SU-DHL-6 (cell line): ENCODE data around the gene HSPA4.

Experiments used
- H2AFZ ChIP-seq: fragments of 200-600 bp; sonication (generic); 2 replicates; pipeline ENCODE4 v1.6.1; 2014; ENCODE audit warnings: low read depth, mild to moderate bottlenecking, moderate library complexity, mixed read lengths, antibody characterized with exemption, low read length; ENCODE audit not compliant: severe bottlenecking
- H3F3A ChIP-seq: fragments of 200-600 bp; shearing (Covaris generic); 2 replicates; pipeline ENCODE4 v1.6.0; 2016; ENCODE audit warnings: antibody characterized with exemption, mild to moderate bottlenecking; ENCODE audit not compliant: insufficient read depth
- H3K27ac ChIP-seq: fragments of 200-600 bp; sonication (generic); 2 replicates; pipeline ENCODE4 v1.5.1; 2016; ENCODE audit warnings: low read depth, mild to moderate bottlenecking, low read length, moderate library complexity, mixed read lengths
- H3K27me3 ChIP-seq: fragments of 200-600 bp; sonication (generic), shearing (Covaris generic); 2 replicates; pipeline ENCODE4 v1.6.0; 2014; ENCODE audit warnings: mild to moderate bottlenecking, low read length
- H3K36me3 ChIP-seq: fragments of 200-600 bp; sonication (generic); 2 replicates; pipeline ENCODE4 v1.6.1; 2014; ENCODE audit warnings: mild to moderate bottlenecking, low read length, mixed read lengths
- H3K4me2 ChIP-seq: fragments of 300-600, 200-600 bp; shearing (Covaris generic), sonication (generic); 2 replicates; pipeline ENCODE4 v1.6.0; 2014; ENCODE audit warnings: low read length, low read depth, mild to moderate bottlenecking; ENCODE audit not compliant: poor library complexity, severe bottlenecking
- H3K4me3 ChIP-seq: fragments of 200-600 bp; sonication (generic); 2 replicates; pipeline ENCODE4 v1.5.1; 2014; ENCODE audit warnings: antibody characterized with exemption, low read length, mild to moderate bottlenecking, mixed read lengths; ENCODE audit not compliant: insufficient read depth, poor library complexity, severe bottlenecking
- H3K79me2 ChIP-seq: fragments of 200-600 bp; sonication (generic); 2 replicates; pipeline ENCODE4 v1.6.1; 2014; ENCODE audit warnings: mild to moderate bottlenecking, low read length, moderate library complexity; ENCODE audit not compliant: insufficient read depth
- H3K9ac ChIP-seq: fragments of 200-600 bp; sonication (generic); 2 replicates; pipeline ENCODE4 v1.7.0; 2014; ENCODE audit warnings: mild to moderate bottlenecking, low read length
- H3K9me2 ChIP-seq: fragments of 200-600 bp; sonication (generic); replicated peaks from 2 replicates; pipeline ENCODE4 v1.6.1; 2014; ENCODE audit warnings: low read length; ENCODE audit not compliant: insufficient read depth
- H3K9me3 ChIP-seq: fragments of 200-600 bp; sonication (generic); 2 replicates; pipeline ENCODE4 v1.6.1; 2014; ENCODE audit warnings: low read length, mixed read lengths; ENCODE audit not compliant: insufficient read depth
- H4K20me1 ChIP-seq: fragments of 200-600 bp; sonication (generic); 2 replicates; pipeline ENCODE4 v1.6.1; 2014; ENCODE audit warnings: low read depth, mild to moderate bottlenecking, antibody characterized with exemption, low read length, moderate library complexity, mixed read lengths
- CTCF ChIP-seq: fragments of 200-600 bp; sonication (generic); IDR thresholded peaks from one replicate; pipeline ENCODE4 v1.5.1; 2017; ENCODE audit warnings: antibody characterized with exemption, mild to moderate bottlenecking, low read length, moderate library complexity; ENCODE audit not compliant: insufficient read depth, poor library complexity, severe bottlenecking
- EZH2phosphoT487 ChIP-seq: fragments of 200-600 bp; sonication (generic), shearing (Covaris generic); conservative IDR thresholded peaks from 2 replicates; pipeline ENCODE4 v1.6.1; 2018; ENCODE audit warnings: mild to moderate bottlenecking, antibody characterized with exemption, low read length, moderate library complexity, mixed read lengths

Gene HSPA4

GRCh38 chr5:133062276-133062675 is 10.5 kb downstream of the HSPA4 start:
- peaks cover 92% of the 10 kb centered on the region for H3K79me2 ChIP-seq
- H4K20me1 ChIP-seq = peaks cover 18% of the 10 kb centered on the region; the same call in 1 of the 2 replicates
- no peak overlapping the region for H3K9ac ChIP-seq
- H3K4me3 ChIP-seq = no peak overlapping the region
- no peaks in the 10 kb centered on the region for H3F3A ChIP-seq
- H3K9me2 ChIP-seq = no peaks in the 10 kb centered on the region
- H3K27me3 ChIP-seq = no peaks in the 10 kb centered on the region
- H3K9me3 ChIP-seq = no peaks in the 10 kb centered on the region
- no peak overlapping the region for H2AFZ ChIP-seq
- TF ChIP-seq CTCF = no peak
- TF ChIP-seq EZH2phosphoT487 = no peak
- peaks cover 10% of the 10 kb centered on the region for H3K36me3 ChIP-seq
- H3K4me2 ChIP-seq = no peak overlapping the region
- H3K27ac ChIP-seq = no peak overlapping the region

- Histone ChIP-seq H3K79me2 (peaks cover 81% of the 10 kb centered on the region), H3K9me2 (no peaks in the 10 kb centered on the region), H3K27ac (no peak overlapping the region), H3F3A (no peaks in the 10 kb centered on the region), H3K9ac (no peak overlapping the region), H3K4me2 (no peak overlapping the region), H3K36me3 (peaks cover 21% of the 10 kb centered on the region), H3K9me3 (no peaks in the 10 kb centered on the region), H3K4me3 (no peak overlapping the region), H2AFZ (no peak overlapping the region), H3K27me3 (no peaks in the 10 kb centered on the region), H4K20me1 (peaks cover 12% of the 10 kb centered on the region; the same call in 1 of the 2 replicates)
- TF ChIP-seq EZH2phosphoT487 (no peak), CTCF (no peak)
Observed at GRCh38 chr5:133063965-133064364, 12.2 kb downstream of the HSPA4 start.

GRCh38 chr5:133065471-133065870 is 13.7 kb downstream of the HSPA4 start:
- H3K27me3 ChIP-seq = no peaks in the 10 kb centered on the region
- H3K79me2 ChIP-seq = peaks cover 66% of the 10 kb centered on the region
- H3K27ac ChIP-seq = no peak overlapping the region
- no peak overlapping the region for H3K4me3 ChIP-seq
- no peak overlapping the region for H3K9ac ChIP-seq
- H2AFZ ChIP-seq = no peak overlapping the region
- TF ChIP-seq CTCF (no peak), EZH2phosphoT487 (no peak)
- no peaks in the 10 kb centered on the region for H3K9me2 ChIP-seq
- peaks cover 12% of the 10 kb centered on the region; the same call in 1 of the 2 replicates for H4K20me1 ChIP-seq
- no peaks in the 10 kb centered on the region for H3F3A ChIP-seq
- H3K9me3 ChIP-seq = no peaks in the 10 kb centered on the region
- no peak overlapping the region for H3K4me2 ChIP-seq
- H3K36me3 ChIP-seq = peaks cover 24% of the 10 kb centered on the region

- H3F3A ChIP-seq = no peaks in the 10 kb centered on the region
- no peak overlapping the region for H3K4me3 ChIP-seq
- H2AFZ ChIP-seq = no peak overlapping the region
- peaks cover 61% of the 10 kb centered on the region for H3K79me2 ChIP-seq
- peaks cover 24% of the 10 kb centered on the region for H3K36me3 ChIP-seq
- H4K20me1 ChIP-seq = peaks cover 12% of the 10 kb centered on the region; the same call in 1 of the 2 replicates
- H3K27ac ChIP-seq = no peak overlapping the region
- no peaks in the 10 kb centered on the region for H3K9me3 ChIP-seq
- TF ChIP-seq CTCF (no peak), EZH2phosphoT487 (no peak)
- no peaks in the 10 kb centered on the region for H3K27me3 ChIP-seq
- H3K9ac ChIP-seq = no peak overlapping the region
- H3K4me2 ChIP-seq = no peak overlapping the region
- H3K9me2 ChIP-seq = no peaks in the 10 kb centered on the region
Observed at GRCh38 chr5:133066045-133066444, 14.2 kb downstream of the HSPA4 start.
